Smooth muscle cell (in vitro differentiated cells): Measurements from ENCODE around the gene FAT2. TPM values are rescaled to one million over a fixed set of nuclear protein-coding genes. Genes with fewer than 3 reads are reported as not detected.
A peak's percentile ranks its signal among the peaks of the same experiment; 100 is the strongest.

ENCODE experiments used
- DNase-seq: peaks from one replicate; lab custom pipeline; 2025; ENCODE audit not compliant: unreplicated experiment; lab: John Stamatoyannopoulos, UW
- H2AFZ ChIP-seq: fragments of 200-600 bp; sonication (generic); 2 replicates; pipeline ENCODE4 v1.6.0; 2016; ENCODE audit warnings: antibody characterized with exemption, low read depth, mild to moderate bottlenecking
- H3F3A ChIP-seq: fragments of 200-600 bp; sonication (generic); 2 replicates; pipeline ENCODE4 v1.6.0; 2017; ENCODE audit warnings: antibody characterized with exemption, low read depth
- H3K27ac ChIP-seq: fragments of 200-600 bp; sonication (generic); 2 replicates; pipeline ENCODE4 v1.5.1; 2016; ENCODE audit warnings: low read depth, mild to moderate bottlenecking
- H3K27me3 ChIP-seq: fragments of 200-600 bp; sonication (generic); 2 replicates; pipeline ENCODE4 v1.6.1; 2016; ENCODE audit warnings: low read depth, mild to moderate bottlenecking
- H3K36me3 ChIP-seq: fragments of 200-600 bp; sonication (generic); 2 replicates; pipeline ENCODE4 v1.5.1; 2016; ENCODE audit warnings: low read depth
- H3K4me1 ChIP-seq: fragments of 200-600 bp; sonication (generic); 2 replicates; pipeline ENCODE4 v1.5.1; 2016; ENCODE audit warnings: low read depth
- H3K4me2 ChIP-seq: fragments of 200-600 bp; sonication (generic); 2 replicates; pipeline ENCODE4 v1.6.0; 2016; ENCODE audit warnings: mild to moderate bottlenecking
- H3K4me3 ChIP-seq: fragments of 200-600 bp; sonication (generic); 2 replicates; pipeline ENCODE4 v1.5.1; 2016; ENCODE audit warnings: mild to moderate bottlenecking
- H3K79me2 ChIP-seq: fragments of 200-600 bp; sonication (generic); 2 replicates; pipeline ENCODE4 v1.6.0; 2016; ENCODE audit warnings: low read depth, mild to moderate bottlenecking
- H3K9ac ChIP-seq: fragments of 200-600 bp; sonication (generic); 2 replicates; pipeline ENCODE4 v1.6.0; 2016; ENCODE audit warnings: low read depth
- H3K9me3 ChIP-seq: fragments of 200-600 bp; sonication (generic); replicated peaks from 2 replicates; pipeline ENCODE4 v1.5.1; 2016; ENCODE audit warnings: low read depth
- H4K20me1 ChIP-seq: fragments of 200-600 bp; sonication (generic); 2 replicates; pipeline ENCODE4 v1.6.0; 2016; ENCODE audit warnings: low read depth
- CTCF ChIP-seq: fragments of 200-600 bp; sonication (generic); IDR thresholded peaks from 2 replicates; pipeline ENCODE4 v1.5.1; 2017; ENCODE audit warnings: borderline replicate concordance, mild to moderate bottlenecking, antibody characterized with exemption; ENCODE audit not compliant: insufficient read depth, poor library complexity, severe bottlenecking
- WGBS: methylation state at CpG from one replicate; pipeline ENCODE4 v1.1.7; 2016; ENCODE audit warnings: low lambda C conversion rate; 5-methylcytosine and 5-hydroxymethylcytosine counted together
- polyA plus RNA-seq: library from polyadenylated mRNA; unstranded; fragments of >200 nt; fragmentation: Nextera tagmentation; extraction: Ambion mirVana; gene quantifications from 2 replicates; pipeline ENCODE4 v1.2.1, GENCODE V29; 2016
- total RNA-seq: library from RNA; depleted of rRNA; stranded (reverse); fragments of >200 nt; gene quantifications from 2 replicates; pipeline ENCODE4 v1.2.3, GENCODE V29; 2014

The FAT2 gene
- total and polyA plus RNA-seq, 2 experiments from 2014 or later: 0.65 to 10.1 TPM

- peak overlapping the region; percentile 86 for H3K27ac ChIP-seq
- no peak for DNase-seq
- H2AFZ ChIP-seq: no peak overlapping the region
- 72% methylated on average over 8 of the region's 8 CpGs for WGBS
- peak overlapping the region; percentile 57 for H3K9ac ChIP-seq
- H3K4me1 ChIP-seq: no peaks in the 10 kb centered on the region
- no peaks in the 10 kb centered on the region for H3K9me3 ChIP-seq
- H3K79me2 ChIP-seq: no peaks in the 10 kb centered on the region
- no peak for TF ChIP-seq CTCF
- H3K36me3 ChIP-seq: no peaks in the 10 kb centered on the region
- peaks cover 4% of the 10 kb centered on the region for H3K27me3 ChIP-seq
- H4K20me1 ChIP-seq: no peaks in the 10 kb centered on the region
- no peak overlapping the region for H3K4me2 ChIP-seq
- no peak overlapping the region for H3K4me3 ChIP-seq
- H3F3A ChIP-seq: no peaks in the 10 kb centered on the region
Measured at GRCh38 chr5:151569132-151570046, 21.7 kb downstream of the FAT2 start.

GRCh38 chr5:151568036-151568435 is 23.1 kb downstream of the FAT2 start:
- H3K9ac ChIP-seq: no peak overlapping the region
- H3K4me3 ChIP-seq: no peak overlapping the region
- no peaks in the 10 kb centered on the region for H3K79me2 ChIP-seq
- DNase-seq: no peak
- 86% methylated on average over 7 of the region's 7 CpGs for WGBS
- no peak for TF ChIP-seq CTCF
- no peaks in the 10 kb centered on the region for H3K4me1 ChIP-seq
- no peaks in the 10 kb centered on the region for H4K20me1 ChIP-seq
- H3F3A ChIP-seq: no peaks in the 10 kb centered on the region
- H3K9me3 ChIP-seq: no peaks in the 10 kb centered on the region
- H3K4me2 ChIP-seq: no peak overlapping the region
- no peaks in the 10 kb centered on the region for H3K36me3 ChIP-seq
- H3K27ac ChIP-seq: no peak overlapping the region
- no peak overlapping the region for H2AFZ ChIP-seq
- H3K27me3 ChIP-seq: peaks cover 7% of the 10 kb centered on the region

- DNase-seq: no peak
- Histone ChIP-seq H3F3A (no peaks in the 10 kb centered on the region), H3K27me3 (peaks cover 7% of the 10 kb centered on the region), H3K27ac (no peak overlapping the region), H2AFZ (no peak overlapping the region), H4K20me1 (no peaks in the 10 kb centered on the region), H3K9me3 (no peaks in the 10 kb centered on the region), H3K36me3 (no peaks in the 10 kb centered on the region), H3K4me1 (no peaks in the 10 kb centered on the region), H3K4me2 (no peak overlapping the region), H3K4me3 (no peak overlapping the region), H3K9ac (no peak overlapping the region), H3K79me2 (no peaks in the 10 kb centered on the region)
- WGBS: 92% methylated on average over 11 of the region's 11 CpGs
- no peak for TF ChIP-seq CTCF
Measured at GRCh38 chr5:151565971-151566370, 25.2 kb downstream of the FAT2 start.
